BE2C (cell line): ENCODE results near the gene RPS6KA6.
A peak's percentile ranks its signal among the peaks of the same experiment; 100 is the strongest.
"Not testable (repeated sequence)": the region's sequence is repeated elsewhere in the genome, so short reads cannot be mapped to it uniquely, and the experiment has no call there.

ENCODE experiments used
- DNase-seq: peaks from one replicate; pipeline ENCODE4 v3.0.0-alpha.2; 2020
- H3K27me3 ChIP-seq: fragments of 250-450 bp; sonication (Bioruptor Pico); 2 replicates; pipeline ENCODE4 v1.5.1; 2020; ENCODE audit warnings: mild to moderate bottlenecking
- H3K36me3 ChIP-seq: fragments of 250-450 bp; sonication (Bioruptor Pico); 2 replicates; pipeline ENCODE4 v1.5.1; 2020; ENCODE audit warnings: mild to moderate bottlenecking
- H3K4me1 ChIP-seq: fragments of 250-450 bp; sonication (Bioruptor Pico); 2 replicates; pipeline ENCODE4 v1.5.1; 2020
- H3K4me3 ChIP-seq: 2 replicates; pipeline ENCODE4 v1.5.1; 2011; ENCODE audit warnings: low read depth, low read length
- H3K9me3 ChIP-seq: fragments of 250-450 bp; sonication (Bioruptor Pico); 2 replicates; pipeline ENCODE4 v1.5.1; 2020
- TF ChIP-seq, protein P1 (sequence below): IDR thresholded peaks from 2 replicates; pipeline ENCODE4 v1.5.1; 2012; ENCODE audit warnings: mild to moderate bottlenecking, low read depth, low read length

Gene RPS6KA6

DNA sequence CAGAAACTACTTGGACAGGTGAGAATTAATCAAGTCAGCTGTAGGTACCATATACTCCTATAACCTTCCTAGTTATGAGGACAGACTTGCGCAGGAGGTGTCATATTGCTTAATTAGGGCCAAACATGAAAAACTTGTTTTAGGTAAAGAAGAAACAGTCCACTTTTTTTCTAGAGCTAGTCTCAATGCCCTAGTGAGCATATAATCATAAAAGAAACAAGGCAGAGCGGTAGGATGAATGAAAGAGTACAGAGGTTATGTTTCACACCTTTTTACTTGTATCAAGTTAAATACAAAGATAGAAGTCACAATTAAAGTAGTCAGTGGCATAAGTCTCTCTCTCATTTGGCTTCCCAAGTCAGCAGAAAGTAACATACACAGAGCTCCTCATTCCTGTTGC lies 88.9 kb downstream of the RPS6KA6 start:
- TF ChIP-seq, protein P1, sequence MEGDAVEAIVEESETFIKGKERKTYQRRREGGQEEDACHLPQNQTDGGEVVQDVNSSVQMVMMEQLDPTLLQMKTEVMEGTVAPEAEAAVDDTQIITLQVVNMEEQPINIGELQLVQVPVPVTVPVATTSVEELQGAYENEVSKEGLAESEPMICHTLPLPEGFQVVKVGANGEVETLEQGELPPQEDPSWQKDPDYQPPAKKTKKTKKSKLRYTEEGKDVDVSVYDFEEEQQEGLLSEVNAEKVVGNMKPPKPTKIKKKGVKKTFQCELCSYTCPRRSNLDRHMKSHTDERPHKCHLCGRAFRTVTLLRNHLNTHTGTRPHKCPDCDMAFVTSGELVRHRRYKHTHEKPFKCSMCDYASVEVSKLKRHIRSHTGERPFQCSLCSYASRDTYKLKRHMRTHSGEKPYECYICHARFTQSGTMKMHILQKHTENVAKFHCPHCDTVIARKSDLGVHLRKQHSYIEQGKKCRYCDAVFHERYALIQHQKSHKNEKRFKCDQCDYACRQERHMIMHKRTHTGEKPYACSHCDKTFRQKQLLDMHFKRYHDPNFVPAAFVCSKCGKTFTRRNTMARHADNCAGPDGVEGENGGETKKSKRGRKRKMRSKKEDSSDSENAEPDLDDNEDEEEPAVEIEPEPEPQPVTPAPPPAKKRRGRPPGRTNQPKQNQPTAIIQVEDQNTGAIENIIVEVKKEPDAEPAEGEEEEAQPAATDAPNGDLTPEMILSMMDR: no peak
- H3K9me3 ChIP-seq: no peaks in the 10 kb centered on the region
- no peak overlapping the region for H3K4me3 ChIP-seq
- no peak for DNase-seq
- no peaks in the 10 kb centered on the region for H3K27me3 ChIP-seq
- no peaks in the 10 kb centered on the region for H3K4me1 ChIP-seq
- H3K36me3 ChIP-seq: no peaks in the 10 kb centered on the region

DNA sequence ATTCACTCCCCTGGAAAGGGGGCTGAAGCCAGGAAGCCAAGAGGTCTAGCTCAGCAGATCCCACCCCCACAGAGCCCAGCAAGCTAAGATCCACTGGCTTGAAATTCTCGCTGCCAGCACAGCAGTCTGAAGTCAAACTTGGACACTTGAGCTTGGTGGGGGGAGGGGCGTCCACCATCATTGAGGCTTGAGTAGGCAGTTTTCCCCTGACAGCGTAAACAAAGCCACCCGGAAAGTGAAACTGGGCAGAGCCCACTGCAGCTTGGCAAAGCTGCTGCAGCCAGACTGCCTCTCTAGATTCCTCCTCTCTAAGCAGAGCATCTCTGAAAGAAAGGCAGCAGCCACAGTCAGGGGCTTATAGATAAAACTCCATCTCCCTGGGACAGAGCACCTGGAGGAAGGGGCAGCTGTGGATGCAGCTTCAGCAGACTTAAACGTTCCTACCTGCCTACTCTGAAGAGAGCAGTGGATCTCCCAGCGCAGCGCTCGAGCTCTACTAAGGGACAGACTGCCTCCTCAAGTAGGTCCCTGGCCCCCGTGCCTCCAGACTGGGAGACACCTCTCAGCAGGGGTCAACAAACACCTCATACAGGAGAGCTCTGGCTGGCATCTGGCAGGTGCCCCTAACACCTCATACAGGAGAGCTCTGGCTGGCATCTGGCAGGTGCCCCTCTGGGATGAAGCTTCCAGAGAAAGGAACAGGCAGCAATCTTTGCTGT lies 108.4 kb downstream of the RPS6KA6 start:
- H3K9me3 ChIP-seq, H3K4me1 ChIP-seq, H3K36me3 ChIP-seq, H3K4me3 ChIP-seq, DNase-seq, H3K27me3 ChIP-seq: not testable (repeated sequence)

DNA sequence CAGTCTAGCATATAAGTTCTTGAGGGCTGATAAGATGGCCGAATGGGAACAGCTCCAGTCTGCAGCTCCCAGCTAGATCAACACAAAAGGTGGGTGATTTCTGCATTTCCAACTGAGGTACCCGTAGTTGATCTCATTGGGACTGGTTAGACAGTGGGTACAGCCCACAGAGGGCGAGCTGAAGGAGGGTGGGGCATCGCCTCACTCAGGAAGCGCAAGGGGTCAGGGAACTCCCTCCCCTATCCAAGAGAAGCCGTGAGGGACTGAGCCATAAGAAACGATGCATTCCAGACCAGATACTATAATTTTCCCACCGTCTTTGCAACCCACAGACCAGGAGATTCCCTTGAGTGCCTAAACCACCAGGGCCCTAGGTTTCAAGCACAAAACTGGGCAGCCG lies 109.0 kb downstream of the RPS6KA6 start:
- TF ChIP-seq, protein P1: no peak
- no peaks in the 10 kb centered on the region for H3K27me3 ChIP-seq
- no peak overlapping the region for H3K4me3 ChIP-seq
- DNase-seq: no peak
- no peaks in the 10 kb centered on the region for H3K4me1 ChIP-seq
- H3K9me3 ChIP-seq: no peaks in the 10 kb centered on the region
- H3K36me3 ChIP-seq: no peaks in the 10 kb centered on the region

DNA sequence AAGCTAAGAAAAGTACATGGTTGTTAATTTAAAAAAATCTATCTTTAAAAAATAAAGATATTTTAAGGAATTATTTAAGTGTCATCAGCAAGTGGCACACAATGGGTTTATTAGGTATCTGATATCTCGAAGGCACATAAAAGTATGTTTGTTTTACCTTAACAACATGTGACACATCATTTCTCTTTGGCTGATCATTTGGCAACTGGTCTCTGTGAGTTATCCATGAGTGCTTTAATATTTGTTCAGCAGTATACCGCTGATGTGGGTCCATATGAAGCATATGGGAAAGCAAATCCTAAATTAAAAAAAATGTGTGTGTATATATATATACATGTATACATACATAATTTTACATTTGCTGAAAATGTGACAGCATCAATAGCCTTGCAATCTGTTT lies 123.2 kb downstream of the RPS6KA6 start:
- Histone ChIP-seq H3K4me1 (no peaks in the 10 kb centered on the region), H3K4me3 (no peak overlapping the region), H3K27me3 (no peaks in the 10 kb centered on the region), H3K9me3 (no peaks in the 10 kb centered on the region), H3K36me3 (no peaks in the 10 kb centered on the region)
- TF ChIP-seq, protein P1: no peak
- DNase-seq: no peak

DNA sequence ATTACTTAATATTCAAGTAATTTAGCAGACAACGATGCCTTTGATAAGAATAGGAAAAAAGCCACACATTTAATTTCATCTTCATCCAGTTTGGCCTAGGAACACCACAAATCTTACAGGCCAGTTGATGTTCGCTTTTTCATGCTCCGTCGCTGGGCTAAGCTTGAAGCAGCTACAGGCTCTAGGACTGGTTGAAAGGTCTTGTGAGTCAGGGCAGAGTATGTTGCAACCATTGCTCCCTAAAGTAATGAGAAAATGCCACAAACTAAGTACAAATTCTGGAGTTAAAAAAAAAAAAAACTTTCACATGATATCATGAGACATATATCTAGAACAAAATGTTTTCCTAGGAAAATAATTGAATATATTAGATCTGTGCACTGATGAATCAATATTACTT lies 123.8 kb downstream of the RPS6KA6 start:
- Histone ChIP-seq H3K4me1 (no peaks in the 10 kb centered on the region), H3K9me3 (no peaks in the 10 kb centered on the region), H3K36me3 (no peaks in the 10 kb centered on the region), H3K4me3 (no peak overlapping the region), H3K27me3 (no peaks in the 10 kb centered on the region)
- no peak for DNase-seq
- TF ChIP-seq, protein P1: no peak

DNA sequence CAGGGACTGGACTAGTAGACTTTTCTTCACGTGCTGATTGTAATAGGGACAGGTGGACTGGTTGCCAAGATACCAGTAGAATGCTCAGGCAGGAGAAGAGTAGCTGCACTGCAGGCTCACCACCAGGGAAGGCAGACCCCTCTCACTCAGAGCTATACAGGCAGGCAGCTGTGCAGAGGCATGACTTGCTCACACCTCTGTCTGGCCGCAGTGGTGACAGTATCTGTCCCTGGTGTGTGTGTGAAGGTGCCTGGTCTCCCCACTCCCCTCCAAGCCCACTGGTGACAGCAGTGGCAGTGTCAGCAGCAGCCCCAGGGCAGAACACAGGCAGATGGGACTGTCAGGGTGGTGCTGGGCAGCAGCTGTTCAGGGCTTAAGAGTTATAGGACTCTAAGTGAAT lies 140.7 kb downstream of the RPS6KA6 start:
- H3K27me3 ChIP-seq: no peaks in the 10 kb centered on the region
- TF ChIP-seq, protein P1: peak; percentile 19; the same call in 1 of the 2 replicates
- no peaks in the 10 kb centered on the region for H3K36me3 ChIP-seq
- DNase-seq: peak; percentile 51
- H3K4me3 ChIP-seq: no peak overlapping the region
- peaks cover 4% of the 10 kb centered on the region; the same call in 1 of the 2 replicates for H3K4me1 ChIP-seq
- H3K9me3 ChIP-seq: no peaks in the 10 kb centered on the region
